Activated CD4-positive, alpha-beta memory T cell treated with anti-CD3 and anti-CD28 coated beads, Interleukin-2, amount 10 ng/mL, durations not matched to agents 7 days and 5 days (primary cell): ENCODE measurements around the gene TNFRSF4. TPM values are rescaled to one million over a fixed set of nuclear protein-coding genes. Genes with fewer than 3 reads are reported as not detected.

Experiments
- CTCF ChIA-PET: fragments of 350-600 bp; sonication (Branson Sonifier 250); formaldehyde crosslinking; loops from one replicate; lab custom pipeline; 2021; ENCODE audit warnings: antibody characterized with exemption, inconsistent platforms; lab: Charles Lee
- POLR2A ChIA-PET: fragments of 350-600 bp; sonication (Branson Sonifier 250); formaldehyde crosslinking; loops from one replicate; lab custom pipeline; 2021; ENCODE audit warnings: antibody characterized with exemption; lab: Charles Lee
- DNase-seq: peaks from one replicate; pipeline ENCODE4 v3.0.0-alpha.2; 2020
- H3K27ac Mint-ChIP-seq: one replicate; pipeline ENCODE4 v1.8.0; 2021; ENCODE audit warnings: mild to moderate bottlenecking, mixed read lengths
- H3K27me3 Mint-ChIP-seq: one replicate; pipeline ENCODE4 v1.8.0; 2021; ENCODE audit warnings: mixed read lengths
- H3K36me3 Mint-ChIP-seq: one replicate; pipeline ENCODE4 v1.8.0; 2021; ENCODE audit warnings: low read depth, mixed read lengths
- H3K4me1 Mint-ChIP-seq: one replicate; pipeline ENCODE4 v1.8.0; 2021; ENCODE audit warnings: mixed read lengths
- H3K4me3 Mint-ChIP-seq: one replicate; pipeline ENCODE4 v1.8.0; 2021; ENCODE audit warnings: mild to moderate bottlenecking, mixed read lengths
- H3K9me3 Mint-ChIP-seq: one replicate; pipeline ENCODE4 v1.8.0; 2021; ENCODE audit warnings: mixed read lengths
- total RNA-seq, 2 experiments: library from RNA; stranded (reverse); gene quantifications; one replicate each; pipeline ENCODE4 v1.2.3, GENCODE V29; 2021

Gene TNFRSF4
- 100 to 1,000 TPM; 237 to 243 TPM for total RNA-seq

GRCh38 chr1:1213345-1214265 lies at the start of gene TNFRSF4:
TNFRSF4 (minus strand) TSS chr1:1214153; CDS start chr1:1214127, 26 bp downstream.
- POLR2A ChIA-PET, result interaction anchor here (0.9 to 2.5 kb wide), 7 partner anchors 9 to 84 kb away, joined by 3 to 14 read pairs (median 3); partner anchors contain the start of genes B3GALT6, SDF4 and UBE2J2
- H3K27ac Mint-ChIP-seq, result peak within 1 kb of the TSS; percentile 99
- CTCF ChIA-PET, result no interaction called here
- peaks cover 67% of the 10 kb centered on the region for H3K4me1 Mint-ChIP-seq
- H3K27me3 Mint-ChIP-seq, result no peaks in the 10 kb centered on the region
- peak within 1 kb of the TSS; percentile 71 for H3K4me3 Mint-ChIP-seq
- peaks cover 51% of the 10 kb centered on the region for H3K36me3 Mint-ChIP-seq
- peak; percentile 49 for DNase-seq
- peaks cover 2% of the 10 kb centered on the region for H3K9me3 Mint-ChIP-seq

- POLR2A ChIA-PET, result no interaction called here
- DNase-seq, result no peak
- Mint-ChIP-seq H3K36me3 (peaks cover 49% of the 10 kb centered on the region), H3K4me3 (no peak overlapping the region), H3K4me1 (peaks cover 10% of the 10 kb centered on the region), H3K9me3 (no peaks in the 10 kb centered on the region), H3K27me3 (no peaks in the 10 kb centered on the region), H3K27ac (no peak overlapping the region)
- CTCF ChIA-PET, result no interaction called here
Observed at GRCh38 chr1:1262758-1263157, 48.8 kb upstream of the TNFRSF4 start.

- CTCF ChIA-PET, result interaction anchor here (0.7 to 0.8 kb wide), 2 partner anchors 17 to 200 kb away, joined by 3 read pairs; no protein-coding TSS in a partner anchor
- no peak overlapping the region for H3K27ac Mint-ChIP-seq
- H3K9me3 Mint-ChIP-seq, result no peaks in the 10 kb centered on the region
- no peak for DNase-seq
- peaks cover 13% of the 10 kb centered on the region for H3K4me1 Mint-ChIP-seq
- H3K4me3 Mint-ChIP-seq, result no peak overlapping the region
- H3K36me3 Mint-ChIP-seq, result peaks cover 48% of the 10 kb centered on the region
- no peaks in the 10 kb centered on the region for H3K27me3 Mint-ChIP-seq
- POLR2A ChIA-PET, result interaction anchor here (1.1 to 2.1 kb wide), 2 partner anchors 11 to 33 kb away, joined by 3 to 7 read pairs; no protein-coding TSS in a partner anchor
Observed at GRCh38 chr1:1262071-1262470, 48.1 kb upstream of the TNFRSF4 start.

- H3K27ac Mint-ChIP-seq, result peak overlapping the region; percentile 75
- no peaks in the 10 kb centered on the region for H3K9me3 Mint-ChIP-seq
- peaks cover 49% of the 10 kb centered on the region for H3K36me3 Mint-ChIP-seq
- H3K27me3 Mint-ChIP-seq, result no peaks in the 10 kb centered on the region
- POLR2A ChIA-PET, result interaction anchor here (1.1 to 2.1 kb wide), 2 partner anchors 10 to 32 kb away, joined by 3 to 7 read pairs; no protein-coding TSS in a partner anchor
- no peak for DNase-seq
- H3K4me3 Mint-ChIP-seq, result no peak overlapping the region
- CTCF ChIA-PET, result interaction anchor here (0.7 to 1.7 kb wide), 3 partner anchors 18 to 199 kb away, joined by 3 to 6 read pairs (median 3); no protein-coding TSS in a partner anchor
- peaks cover 16% of the 10 kb centered on the region for H3K4me1 Mint-ChIP-seq
Observed at GRCh38 chr1:1260843-1261560, 47.0 kb upstream of the TNFRSF4 start.

- no peaks in the 10 kb centered on the region for H3K27me3 Mint-ChIP-seq
- H3K4me1 Mint-ChIP-seq, result peaks cover 16% of the 10 kb centered on the region
- POLR2A ChIA-PET, result interaction anchor here (2.1 kb wide), 1 partner anchor 9 kb away, joined by 7 read pairs; no protein-coding TSS in a partner anchor
- H3K4me3 Mint-ChIP-seq, result no peak overlapping the region
- H3K27ac Mint-ChIP-seq, result peak overlapping the region; percentile 31
- H3K9me3 Mint-ChIP-seq, result no peaks in the 10 kb centered on the region
- no peak for DNase-seq
- peaks cover 47% of the 10 kb centered on the region for H3K36me3 Mint-ChIP-seq
- CTCF ChIA-PET, result interaction anchor here (1.7 kb wide), 1 partner anchor 138 kb away, joined by 6 read pairs; no protein-coding TSS in a partner anchor
Observed at GRCh38 chr1:1259951-1260600, 46.1 kb upstream of the TNFRSF4 start.

- H3K4me3 Mint-ChIP-seq, result no peak overlapping the region
- H3K27ac Mint-ChIP-seq, result no peak overlapping the region
- no peaks in the 10 kb centered on the region for H3K27me3 Mint-ChIP-seq
- H3K9me3 Mint-ChIP-seq, result no peaks in the 10 kb centered on the region
- DNase-seq, result no peak
- H3K36me3 Mint-ChIP-seq, result peaks cover 52% of the 10 kb centered on the region
- ChIA-PET CTCF (no interaction called here), POLR2A (no interaction called here)
- H3K4me1 Mint-ChIP-seq, result peaks cover 15% of the 10 kb centered on the region
Observed at GRCh38 chr1:1259540-1259939, 45.6 kb upstream of the TNFRSF4 start.

- DNase-seq, result no peak
- no peak overlapping the region for H3K4me3 Mint-ChIP-seq
Observed at GRCh38 chr1:1259119-1259488, 45.2 kb upstream of the TNFRSF4 start.

GRCh38 chr1:1256956-1257871 lies 43.3 kb upstream of the TNFRSF4 start:
- H3K4me3 Mint-ChIP-seq, result no peak overlapping the region
- H3K27me3 Mint-ChIP-seq, result no peaks in the 10 kb centered on the region
- H3K9me3 Mint-ChIP-seq, result no peaks in the 10 kb centered on the region
- peaks cover 15% of the 10 kb centered on the region for H3K4me1 Mint-ChIP-seq
- H3K36me3 Mint-ChIP-seq, result peaks cover 52% of the 10 kb centered on the region
- DNase-seq, result no peak
- ChIA-PET CTCF (no interaction called here), POLR2A (no interaction called here)
- no peak overlapping the region for H3K27ac Mint-ChIP-seq

More at GRCh38 chr1:1259119-1259488, 45.2 kb upstream of the TNFRSF4 start:
- POLR2A ChIA-PET, result no interaction called here
- Mint-ChIP-seq H3K27me3 (no peaks in the 10 kb centered on the region), H3K4me1 (peaks cover 15% of the 10 kb centered on the region), H3K9me3 (no peaks in the 10 kb centered on the region), H3K27ac (no peak overlapping the region), H3K36me3 (peaks cover 53% of the 10 kb centered on the region)
- CTCF ChIA-PET, result no interaction called here

GRCh38 chr1:1255611-1256010 lies 41.7 kb upstream of the TNFRSF4 start:
- no peaks in the 10 kb centered on the region for H3K9me3 Mint-ChIP-seq
- H3K4me1 Mint-ChIP-seq, result peaks cover 16% of the 10 kb centered on the region
- CTCF ChIA-PET, result no interaction called here
- H3K27ac Mint-ChIP-seq, result no peak overlapping the region
- H3K36me3 Mint-ChIP-seq, result peaks cover 44% of the 10 kb centered on the region
- no peaks in the 10 kb centered on the region for H3K27me3 Mint-ChIP-seq
- POLR2A ChIA-PET, result no interaction called here
- H3K4me3 Mint-ChIP-seq, result no peak overlapping the region
- DNase-seq, result no peak

GRCh38 chr1:1255078-1255477 lies 41.1 kb upstream of the TNFRSF4 start:
- Mint-ChIP-seq H3K4me1 (peaks cover 19% of the 10 kb centered on the region), H3K27me3 (no peaks in the 10 kb centered on the region), H3K4me3 (no peak overlapping the region), H3K36me3 (peaks cover 38% of the 10 kb centered on the region), H3K27ac (no peak overlapping the region), H3K9me3 (no peaks in the 10 kb centered on the region)
- CTCF ChIA-PET, result interaction anchor here (0.7 kb wide), 1 partner anchor 9 kb away, joined by 3 read pairs; no protein-coding TSS in a partner anchor
- POLR2A ChIA-PET, result no interaction called here
- no peak for DNase-seq

- Mint-ChIP-seq H3K27me3 (no peaks in the 10 kb centered on the region), H3K27ac (no peak overlapping the region), H3K4me3 (no peak overlapping the region), H3K4me1 (peaks cover 21% of the 10 kb centered on the region), H3K36me3 (peaks cover 34% of the 10 kb centered on the region), H3K9me3 (no peaks in the 10 kb centered on the region)
- ChIA-PET CTCF (interaction anchor here (0.7 kb wide), 1 partner anchor 9 kb away, joined by 3 read pairs; no protein-coding TSS in a partner anchor), POLR2A (no interaction called here)
- no peak for DNase-seq
Observed at GRCh38 chr1:1254667-1254998, 40.7 kb upstream of the TNFRSF4 start.
